Kidney (tissue), 14 donors: ENCODE results near the gene NCKAP5. TPM values are rescaled to one million over a fixed set of nuclear protein-coding genes. Genes with fewer than 3 reads are reported as not detected.

Experiments
- DNase-seq, 5 donors: peaks; one replicate each; pipeline ENCODE4 v3.0.0-alpha.2; 2013 to 2020
- FAIRE-seq: peaks from 2 replicates; lab custom pipeline; 2012; peaks lifted over from hg19 to GRCh38; lab: Jason Lieb, UNC
- H3K27ac ChIP-seq, 2 donors: one replicate each; pipeline ENCODE4 v1.7.0; 2013; ENCODE audit warnings: low read depth in 2 of 2, low read length in 2 of 2, inconsistent platforms in 1 of 2
- H3K27me3 ChIP-seq: one replicate; pipeline ENCODE4 v1.7.1; 2013; ENCODE audit warnings: low read length, inconsistent platforms; ENCODE audit not compliant: control insufficient read depth, insufficient read depth
- H3K36me3 ChIP-seq, 3 donors: one replicate each; pipeline versions ENCODE4 v1.7.0 to v1.7.1; 2013; ENCODE audit warnings: low read length in 3 of 3, control low read depth in 1 of 3, inconsistent platforms in 1 of 3; ENCODE audit not compliant: insufficient read depth in 3 of 3, control insufficient read depth in 2 of 3
- H3K4me1 ChIP-seq, 3 donors: one replicate each; pipeline versions ENCODE4 v1.7.0 to v1.7.1; 2013; ENCODE audit warnings: low read length in 3 of 3, inconsistent platforms in 1 of 3, low read depth in 1 of 3; ENCODE audit not compliant: control insufficient read depth in 2 of 3, insufficient read depth in 2 of 3
- H3K4me3 ChIP-seq, 3 donors: one replicate each; pipeline versions ENCODE4 v1.7.0 to v1.8.1; 2013; ENCODE audit warnings: low read length in 3 of 3, control low read depth in 1 of 3, inconsistent platforms in 1 of 3
- H3K9ac ChIP-seq, 3 donors: one replicate each; pipeline versions ENCODE4 v1.7.0 to v1.7.1; 2013; ENCODE audit warnings: low read length in 3 of 3, control low read depth in 1 of 3, inconsistent platforms in 1 of 3
- H3K9me3 ChIP-seq, 3 donors: one replicate each; pipeline versions ENCODE4 v1.7.0 to v1.7.1; 2013; ENCODE audit warnings: low read length in 3 of 3, control low read depth in 1 of 3, inconsistent platforms in 1 of 3; ENCODE audit not compliant: control insufficient read depth in 2 of 3, insufficient read depth in 1 of 3
- CTCF ChIP-seq: IDR thresholded peaks from 3 replicates; pipeline ENCODE4 v1.5.1; 2012; ENCODE audit warnings: mild to moderate bottlenecking, moderate library complexity, borderline replicate concordance; ENCODE audit not compliant: insufficient read depth; ENCODE audit errors: extremely low read depth
- intact Hi-C: fragments of 100-400 bp; cut with DNase I; formaldehyde crosslinking; loops from one replicate; pipeline ENCODE4 v1.11.1; 2022
- polyA plus RNA-seq: library from polyadenylated mRNA; stranded (reverse); fragments of 350-450 nt; fragmentation: Illumina TruSeq; extraction: RNeasy Lipid Tissue Mini Kit (QIAGEN cat#74804); gene quantifications from one replicate; pipeline ENCODE4 v1.2.3, GENCODE V29; 2014; ENCODE audit warnings: low read depth, low replicate concordance; ENCODE audit not compliant: insufficient read depth
- total RNA-seq: library from RNA; stranded (reverse); fragmentation: NEBNext Ultra II Directional; extraction: Animal tissue kit (Norgen Biotek cat#: 25700); gene quantifications from one replicate; pipeline ENCODE4 v1.2.1, GENCODE V29; 2021
- donor health status: control.
- donor health status: control.
- donor health status: control.
- donor health status: control.
- donor health status: control.
- donor health status: DM: yes; HTN: yes; CAD: no.
- donor health status: Normal renal cell carcinoma (clear cell type).

The NCKAP5 gene
- total and polyA plus RNA-seq, 2 donors from 2014 or later = 1.8 to 2.9 TPM

DNA sequence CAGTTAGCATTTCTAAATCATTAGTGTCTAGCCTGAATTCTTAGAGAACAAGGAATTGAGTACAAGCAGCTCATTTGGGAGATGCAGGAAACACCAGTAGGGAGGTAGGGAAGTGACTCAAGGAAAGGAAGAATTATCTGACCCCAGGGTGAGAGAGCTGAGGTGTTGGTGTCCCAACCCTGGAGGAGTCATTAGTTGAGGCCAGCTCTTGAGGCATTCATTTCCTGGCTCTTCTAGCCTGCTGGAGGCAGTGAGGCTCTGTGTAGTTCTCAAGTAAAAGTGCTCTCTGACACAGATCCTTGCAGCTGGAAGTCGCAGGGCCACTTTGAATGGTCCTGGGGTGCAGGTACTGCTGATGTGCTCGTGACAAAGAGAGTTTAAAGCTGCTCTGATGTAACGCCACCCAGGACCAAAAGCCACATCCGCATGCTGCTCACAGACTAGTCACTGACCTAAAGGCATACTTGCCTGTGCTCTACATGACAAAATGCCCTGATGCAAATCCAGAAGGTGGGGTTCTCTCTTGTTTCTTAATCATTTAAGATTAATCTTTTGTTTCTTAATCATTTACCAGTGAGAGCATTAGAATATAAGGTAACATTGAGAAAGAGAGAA is 598.8 kb downstream of the NCKAP5 start:
- Histone ChIP-seq H3K9ac (no peak overlapping the region), H3K4me1 (no peaks in the 10 kb centered on the region), H3K27me3 (no peaks in the 10 kb centered on the region), H3K9me3 (no peaks in the 10 kb centered on the region), H3K27ac (no peak overlapping the region), H3K36me3 (no peaks in the 10 kb centered on the region), H3K4me3 (no peak overlapping the region)
- no peak for TF ChIP-seq CTCF
- FAIRE-seq = no peak
- intact Hi-C loops = no loop called here
- no peak for DNase-seq

DNA sequence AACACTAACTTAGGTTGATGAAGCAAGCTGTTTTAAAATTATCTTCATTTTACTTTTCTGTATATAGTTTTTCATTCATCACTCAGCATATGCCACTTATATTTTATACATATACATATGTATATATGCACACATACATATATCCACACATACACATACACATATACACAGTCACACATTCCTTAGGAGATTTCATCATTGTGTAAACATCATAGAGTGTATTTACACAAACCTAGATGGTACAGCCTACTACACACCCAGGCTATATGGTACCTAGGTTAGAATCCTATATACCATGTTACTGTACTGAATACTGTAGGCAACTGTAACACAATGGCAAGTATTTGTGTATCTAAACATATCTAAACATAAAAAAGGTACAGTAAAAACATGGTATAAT is 602.8 kb downstream of the NCKAP5 start:
- no peaks in the 10 kb centered on the region for H3K9me3 ChIP-seq
- H3K27me3 ChIP-seq = no peaks in the 10 kb centered on the region
- no peak overlapping the region for H3K4me3 ChIP-seq
- intact Hi-C loops = no loop called here
- no peaks in the 10 kb centered on the region for H3K4me1 ChIP-seq
- no peak overlapping the region for H3K27ac ChIP-seq
- H3K36me3 ChIP-seq = no peaks in the 10 kb centered on the region
- no peak for TF ChIP-seq CTCF
- H3K9ac ChIP-seq = no peak overlapping the region
- FAIRE-seq (no peak), DNase-seq (no peak)

DNA sequence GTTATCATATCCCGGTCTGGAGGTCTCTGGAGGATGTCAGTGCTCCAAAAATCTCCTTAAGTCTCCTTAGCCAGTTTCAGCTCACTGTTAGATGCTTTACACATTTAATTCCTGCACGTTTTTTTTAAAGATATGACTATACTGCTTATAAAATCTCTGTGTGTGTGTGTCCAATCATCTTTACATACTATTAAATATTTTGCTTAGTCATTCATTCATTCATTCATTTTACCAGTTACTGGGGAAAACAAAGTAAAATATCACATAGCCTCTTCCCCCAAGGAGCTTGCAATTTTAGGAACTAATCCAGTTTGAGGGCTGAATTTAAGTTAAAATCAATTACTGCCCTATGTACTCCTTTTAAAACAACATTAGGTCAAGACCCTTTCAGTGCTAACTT is 605.1 kb downstream of the NCKAP5 start:
- H3K9ac ChIP-seq = no peak overlapping the region
- H3K9me3 ChIP-seq = no peaks in the 10 kb centered on the region
- no peak for TF ChIP-seq CTCF
- intact Hi-C loops = no loop called here
- H3K27ac ChIP-seq = no peak overlapping the region
- no peaks in the 10 kb centered on the region for H3K36me3 ChIP-seq
- no peak overlapping the region for H3K4me3 ChIP-seq
- H3K27me3 ChIP-seq = no peaks in the 10 kb centered on the region
- DNase-seq (no peak), FAIRE-seq (no peak)
- no peaks in the 10 kb centered on the region for H3K4me1 ChIP-seq

- Histone ChIP-seq H3K27me3 (no peaks in the 10 kb centered on the region), H3K27ac (no peak overlapping the region), H3K4me1 (no peaks in the 10 kb centered on the region), H3K9ac (no peak overlapping the region), H3K36me3 (no peaks in the 10 kb centered on the region), H3K9me3 (no peaks in the 10 kb centered on the region), H3K4me3 (no peak overlapping the region)
- peak; percentile 62 for FAIRE-seq
- TF ChIP-seq CTCF = no peak
- intact Hi-C loops = no loop called here
- DNase-seq = no peak
Measured at GRCh38 chr2:132958887-132959286, 609.4 kb downstream of the NCKAP5 start.
